RWPE1 (cell line): Measurements from ENCODE around the gene GCSAM.
A peak's percentile ranks its signal among the peaks of the same experiment; 100 is the strongest.
"Not testable (repeated sequence)": the region's sequence is repeated elsewhere in the genome, so short reads cannot be mapped to it uniquely, and the experiment has no call there.

ENCODE experiments used
- CTCF ChIA-PET: fragments of 350-600 bp; sonication (Branson Sonifier 250); formaldehyde crosslinking; extraction: SDS; loops from one replicate; lab custom pipeline; 2021; lab: Yijun Ruan, JAX
- POLR2A ChIA-PET: fragments of 400-600 bp; formaldehyde crosslinking; extraction: SDS; loops from one replicate; lab custom pipeline; 2020; ENCODE audit warnings: antibody characterized with exemption; ENCODE audit not compliant: low non-redundant PET; lab: Yijun Ruan, JAX
- DNase-seq: peaks from one replicate; pipeline ENCODE4 v3.0.0; 2012; ENCODE audit warnings: low spot score
- H3K27ac ChIP-seq: fragments of 450-650 bp; 2 replicates; pipeline ENCODE4 v1.5.1; 2017
- TF ChIP-seq, protein P1 (sequence below): fragments of 450-650 bp; conservative IDR thresholded peaks from 2 replicates; pipeline ENCODE4 v1.5.1; 2017; ENCODE audit warnings: low read depth, mild to moderate bottlenecking

The GCSAM gene

DNA sequence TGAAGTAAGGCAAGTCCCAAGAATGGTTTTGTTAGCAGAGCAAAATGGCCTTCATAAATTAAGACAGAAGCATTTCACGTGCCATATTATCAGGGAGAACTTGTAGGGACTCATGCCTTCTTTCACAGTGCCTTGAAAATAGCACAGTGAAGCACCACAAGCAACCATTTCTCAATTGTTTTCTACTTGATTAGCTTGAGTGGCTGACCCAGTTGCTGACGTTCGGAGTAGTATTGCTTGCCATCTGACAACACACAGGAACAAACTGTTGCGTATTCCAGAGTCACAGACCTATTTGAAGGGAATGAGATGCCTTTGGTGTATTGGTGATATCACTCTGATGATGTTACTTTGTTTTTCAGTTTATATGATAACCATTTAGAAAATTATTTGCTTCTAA, 49.8 kb downstream of the GCSAM start:
- no peak overlapping the region for H3K27ac ChIP-seq
- ChIA-PET CTCF (no interaction called here), POLR2A (no interaction called here)
- no peak for DNase-seq
- TF ChIP-seq, protein P1, sequence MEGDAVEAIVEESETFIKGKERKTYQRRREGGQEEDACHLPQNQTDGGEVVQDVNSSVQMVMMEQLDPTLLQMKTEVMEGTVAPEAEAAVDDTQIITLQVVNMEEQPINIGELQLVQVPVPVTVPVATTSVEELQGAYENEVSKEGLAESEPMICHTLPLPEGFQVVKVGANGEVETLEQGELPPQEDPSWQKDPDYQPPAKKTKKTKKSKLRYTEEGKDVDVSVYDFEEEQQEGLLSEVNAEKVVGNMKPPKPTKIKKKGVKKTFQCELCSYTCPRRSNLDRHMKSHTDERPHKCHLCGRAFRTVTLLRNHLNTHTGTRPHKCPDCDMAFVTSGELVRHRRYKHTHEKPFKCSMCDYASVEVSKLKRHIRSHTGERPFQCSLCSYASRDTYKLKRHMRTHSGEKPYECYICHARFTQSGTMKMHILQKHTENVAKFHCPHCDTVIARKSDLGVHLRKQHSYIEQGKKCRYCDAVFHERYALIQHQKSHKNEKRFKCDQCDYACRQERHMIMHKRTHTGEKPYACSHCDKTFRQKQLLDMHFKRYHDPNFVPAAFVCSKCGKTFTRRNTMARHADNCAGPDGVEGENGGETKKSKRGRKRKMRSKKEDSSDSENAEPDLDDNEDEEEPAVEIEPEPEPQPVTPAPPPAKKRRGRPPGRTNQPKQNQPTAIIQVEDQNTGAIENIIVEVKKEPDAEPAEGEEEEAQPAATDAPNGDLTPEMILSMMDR, result no peak

DNA sequence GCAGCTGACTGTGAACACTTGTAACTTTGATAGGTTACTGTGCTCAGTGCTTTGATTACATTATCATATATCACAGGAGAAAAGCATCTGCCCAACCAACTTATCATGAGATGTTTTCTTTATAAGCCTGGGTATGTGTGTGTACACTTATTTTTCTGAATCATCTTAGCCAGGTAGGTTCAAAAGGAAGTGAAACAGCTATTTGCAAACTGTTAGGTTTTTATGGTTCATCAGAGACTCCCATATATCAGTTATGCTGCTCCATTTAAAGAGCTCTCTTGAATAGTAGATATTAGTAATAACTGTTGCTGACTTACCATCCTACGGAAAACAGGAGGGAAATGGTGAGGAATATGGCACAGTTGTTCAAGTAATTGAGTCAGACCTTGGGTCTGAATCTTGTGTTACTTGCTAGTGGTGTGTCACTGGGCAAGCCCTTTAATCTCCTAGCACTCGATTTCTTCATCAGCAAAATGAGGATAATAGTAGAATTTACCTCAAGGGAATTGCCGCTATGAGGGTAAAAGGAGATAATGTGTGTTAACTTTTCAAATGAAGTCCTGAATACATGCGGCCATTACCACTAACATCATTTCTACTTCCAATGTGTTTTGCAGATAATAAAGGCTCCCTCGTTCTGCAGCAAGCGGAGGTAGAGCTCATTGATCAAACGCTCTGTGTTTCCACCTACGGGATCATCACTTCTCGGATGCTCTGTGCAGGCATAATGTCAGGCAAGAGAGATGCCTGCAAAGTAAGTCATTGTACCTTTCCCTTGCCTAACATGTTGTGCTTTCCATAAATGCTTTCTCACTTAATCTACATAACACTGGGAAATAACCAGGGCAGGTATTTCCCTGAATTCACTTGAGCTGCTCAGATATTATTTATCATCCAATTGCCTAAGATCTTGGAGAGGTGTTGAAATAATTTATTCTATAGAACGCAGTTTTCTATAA, 54.6 kb downstream of the GCSAM start:
- ChIA-PET CTCF (interaction anchor here (0.6 kb wide), 1 partner anchor 225 kb away, joined by 3 read pairs; no protein-coding TSS in a partner anchor), POLR2A (no interaction called here)
- TF ChIP-seq, protein P1, result no peak
- no peak for DNase-seq
- H3K27ac ChIP-seq, result no peak overlapping the region

GRCh38 chr3:112074616-112075497, 58.2 kb downstream of the GCSAM start:
- ChIA-PET CTCF (no interaction called here), POLR2A (no interaction called here)
- H3K27ac ChIP-seq, result peak overlapping the region; percentile 89
- peak; percentile 98 for DNase-seq
- TF ChIP-seq, protein P1, result no peak

GRCh38 chr3:112074006-112074405, 59.0 kb downstream of the GCSAM start:
- TF ChIP-seq, protein P1, result no peak
- peak; percentile 34 for DNase-seq
- ChIA-PET CTCF (no interaction called here), POLR2A (no interaction called here)
- H3K27ac ChIP-seq, result no peak overlapping the region

- POLR2A ChIA-PET, CTCF ChIA-PET, DNase-seq: not testable (repeated sequence)
- peak overlapping the region; percentile 20; the same call in 1 of the 2 replicates for H3K27ac ChIP-seq
Measured at GRCh38 chr3:112072387-112073060, 60.5 kb downstream of the GCSAM start.
